GM19397 (cell line): ENCODE data around the gene MYT1.

Source experiments
- ATAC-seq: cut with Tn5 transposase; IDR thresholded peaks from one replicate; pipeline ENCODE4 v1.9.1; 2021; ENCODE audit warnings: mild to moderate bottlenecking, moderate library complexity; ENCODE audit not compliant: unreplicated experiment

The MYT1 gene

GRCh38 chr20:64153861-64154589 lies 10.2 kb upstream of the MYT1 start:
- no peak for ATAC-seq

GRCh38 chr20:64154590-64155257 lies 9.5 kb upstream of the MYT1 start:
- no peak for ATAC-seq

GRCh38 chr20:64155258-64156135 lies 8.8 kb upstream of the MYT1 start:
- no peak for ATAC-seq

GRCh38 chr20:64156136-64156885 lies 7.9 kb upstream of the MYT1 start:
- ATAC-seq: no peak

GRCh38 chr20:64156886-64157875 lies 7.1 kb upstream of the MYT1 start:
- no peak for ATAC-seq

GRCh38 chr20:64157878-64158277 lies 6.4 kb upstream of the MYT1 start:
- ATAC-seq: no peak

- ATAC-seq: no peak
Observed at GRCh38 chr20:64158346-64159285, 5.6 kb upstream of the MYT1 start.

GRCh38 chr20:64159286-64159680 lies 5.0 kb upstream of the MYT1 start:
- no peak for ATAC-seq

- no peak for ATAC-seq
Observed at GRCh38 chr20:64159711-64160110, 4.5 kb upstream of the MYT1 start.

GRCh38 chr20:64160118-64160517 lies 4.1 kb upstream of the MYT1 start:
- no peak for ATAC-seq

- ATAC-seq: no peak
Observed at GRCh38 chr20:64160526-64161355, 3.5 kb upstream of the MYT1 start.

- ATAC-seq: no peak
Observed at GRCh38 chr20:64161356-64162238, 2.7 kb upstream of the MYT1 start.

GRCh38 chr20:64162239-64162910 lies 1.9 kb upstream of the MYT1 start:
- no peak for ATAC-seq

GRCh38 chr20:64163776-64164122 lies 503 bp upstream of the MYT1 start:
- ATAC-seq: no peak

- no peak for ATAC-seq
Observed at GRCh38 chr20:64165866-64166600, 1.8 kb downstream of the MYT1 start.
